GM13976 (cell line): ENCODE results near the gene SH3TC1.

Source experiments
- DNase-seq: peaks from one replicate; pipeline ENCODE4 v3.0.0; 2012; ENCODE audit warnings: low spot score
- in situ Hi-C: fragments of 300-500 bp; cut with MboI; formaldehyde crosslinking; loops from one replicate; pipeline ENCODE4 v1.12.0; 2022; ENCODE audit warnings: low sequenced_read_pairs, mixed read lengths, inconsistent platforms; ENCODE audit not compliant: unreplicated experiment
- TF ChIP-seq, protein P1 (sequence below): IDR thresholded peaks from 2 replicates; pipeline ENCODE4 v1.5.1; 2012; ENCODE audit warnings: borderline replicate concordance, mild to moderate bottlenecking; ENCODE audit not compliant: insufficient read depth; ENCODE audit errors: extremely low read depth, missing control alignments, control extremely low read depth

Gene SH3TC1

DNA sequence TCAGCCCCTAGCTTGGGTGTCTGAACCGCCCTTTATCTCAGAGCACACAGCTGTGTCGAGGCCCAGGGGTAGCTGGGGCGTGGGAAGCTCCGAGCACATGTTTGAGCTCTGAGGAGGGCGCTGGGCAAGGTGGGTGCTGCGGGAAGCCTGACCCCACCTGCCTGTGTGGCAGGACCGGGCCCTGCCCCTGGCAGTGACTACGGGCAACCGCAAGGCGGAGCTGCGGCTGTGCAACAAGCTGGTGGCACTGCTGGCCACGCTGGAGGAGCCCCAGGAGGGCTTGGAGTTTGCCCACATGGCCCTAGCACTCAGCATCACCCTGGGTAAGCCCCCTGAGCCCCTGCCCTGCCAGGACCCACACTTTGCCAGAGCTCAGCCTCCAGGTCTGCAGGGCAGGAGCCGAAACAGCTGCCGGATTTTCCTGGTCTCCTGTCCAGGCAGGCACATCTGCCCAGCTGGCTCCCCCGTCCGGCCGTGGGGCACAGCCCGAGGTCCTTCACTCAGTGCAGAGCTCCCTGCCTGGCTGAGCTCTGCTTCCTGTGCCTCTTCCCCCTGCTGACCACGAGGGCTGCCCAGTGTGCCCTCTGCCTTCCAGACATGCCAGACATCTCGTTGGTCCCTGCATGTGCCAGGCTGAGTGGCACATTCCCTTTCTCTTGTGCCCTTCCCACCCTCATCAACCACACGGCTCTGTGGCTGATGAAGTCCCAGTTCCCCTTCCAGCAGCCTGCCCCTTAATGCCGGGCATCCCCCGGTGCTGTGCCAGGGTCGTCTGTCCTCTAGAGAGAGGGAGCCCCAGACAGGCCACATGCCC is 37.2 kb downstream of the SH3TC1 start:
- in situ Hi-C loops: no loop called here
- DNase-seq: no peak

DNA sequence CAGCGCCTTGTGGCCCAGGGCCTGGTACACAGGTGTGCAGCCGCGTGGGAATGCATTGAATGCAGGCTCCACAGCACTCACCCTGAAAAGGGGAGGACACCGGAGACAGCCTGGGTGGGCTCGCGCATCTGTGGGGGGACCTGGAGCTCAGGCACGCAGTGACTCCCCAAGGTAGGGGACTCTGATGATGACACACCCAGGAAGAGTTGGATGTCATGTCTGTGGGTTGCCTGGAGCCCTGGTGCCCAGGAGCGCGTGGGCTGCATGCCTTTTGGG is 37.8 kb downstream of the SH3TC1 start:
- TF ChIP-seq, protein P1, sequence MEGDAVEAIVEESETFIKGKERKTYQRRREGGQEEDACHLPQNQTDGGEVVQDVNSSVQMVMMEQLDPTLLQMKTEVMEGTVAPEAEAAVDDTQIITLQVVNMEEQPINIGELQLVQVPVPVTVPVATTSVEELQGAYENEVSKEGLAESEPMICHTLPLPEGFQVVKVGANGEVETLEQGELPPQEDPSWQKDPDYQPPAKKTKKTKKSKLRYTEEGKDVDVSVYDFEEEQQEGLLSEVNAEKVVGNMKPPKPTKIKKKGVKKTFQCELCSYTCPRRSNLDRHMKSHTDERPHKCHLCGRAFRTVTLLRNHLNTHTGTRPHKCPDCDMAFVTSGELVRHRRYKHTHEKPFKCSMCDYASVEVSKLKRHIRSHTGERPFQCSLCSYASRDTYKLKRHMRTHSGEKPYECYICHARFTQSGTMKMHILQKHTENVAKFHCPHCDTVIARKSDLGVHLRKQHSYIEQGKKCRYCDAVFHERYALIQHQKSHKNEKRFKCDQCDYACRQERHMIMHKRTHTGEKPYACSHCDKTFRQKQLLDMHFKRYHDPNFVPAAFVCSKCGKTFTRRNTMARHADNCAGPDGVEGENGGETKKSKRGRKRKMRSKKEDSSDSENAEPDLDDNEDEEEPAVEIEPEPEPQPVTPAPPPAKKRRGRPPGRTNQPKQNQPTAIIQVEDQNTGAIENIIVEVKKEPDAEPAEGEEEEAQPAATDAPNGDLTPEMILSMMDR: no peak
- in situ Hi-C loops: no loop called here
- DNase-seq: no peak

More for the DNA sequence above, 37.2 kb downstream of the SH3TC1 start:
- TF ChIP-seq, protein P1: no peak

DNA sequence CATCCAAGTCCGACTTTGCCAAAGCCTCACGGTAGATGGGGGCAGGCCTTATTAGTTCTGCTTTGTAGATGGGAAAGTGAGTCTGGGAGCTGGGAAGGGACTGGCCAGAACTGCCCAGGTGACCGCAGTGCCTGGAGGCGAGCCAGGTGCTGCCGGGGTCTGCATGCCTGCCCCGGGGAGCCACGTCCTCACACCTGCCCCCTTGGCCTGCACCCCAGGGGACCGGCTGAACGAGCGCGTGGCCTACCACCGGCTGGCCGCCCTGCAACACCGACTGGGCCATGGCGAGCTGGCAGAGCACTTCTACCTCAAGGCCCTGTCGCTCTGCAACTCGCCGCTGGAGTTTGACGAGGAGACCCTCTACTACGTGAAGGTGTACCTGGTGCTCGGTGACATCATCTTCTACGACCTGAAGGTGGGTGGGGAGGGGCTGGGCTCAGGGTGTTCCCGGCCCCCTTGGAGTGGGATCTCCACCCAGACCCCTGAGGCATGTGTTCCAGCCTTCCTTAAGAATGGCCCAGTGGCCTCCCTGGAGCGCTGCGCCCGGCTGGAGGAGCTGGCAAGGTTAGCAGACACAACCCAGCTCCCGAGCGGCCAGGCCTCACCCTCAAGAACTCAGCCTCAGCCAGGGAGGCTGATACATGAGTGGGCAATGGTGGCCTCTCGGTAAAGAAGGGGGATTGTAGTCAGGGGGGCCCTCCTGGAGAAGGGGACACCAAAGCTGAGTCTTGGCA is 38.3 kb downstream of the SH3TC1 start:
- in situ Hi-C loops: no loop called here
- TF ChIP-seq, protein P1: no peak
- DNase-seq: no peak

DNA sequence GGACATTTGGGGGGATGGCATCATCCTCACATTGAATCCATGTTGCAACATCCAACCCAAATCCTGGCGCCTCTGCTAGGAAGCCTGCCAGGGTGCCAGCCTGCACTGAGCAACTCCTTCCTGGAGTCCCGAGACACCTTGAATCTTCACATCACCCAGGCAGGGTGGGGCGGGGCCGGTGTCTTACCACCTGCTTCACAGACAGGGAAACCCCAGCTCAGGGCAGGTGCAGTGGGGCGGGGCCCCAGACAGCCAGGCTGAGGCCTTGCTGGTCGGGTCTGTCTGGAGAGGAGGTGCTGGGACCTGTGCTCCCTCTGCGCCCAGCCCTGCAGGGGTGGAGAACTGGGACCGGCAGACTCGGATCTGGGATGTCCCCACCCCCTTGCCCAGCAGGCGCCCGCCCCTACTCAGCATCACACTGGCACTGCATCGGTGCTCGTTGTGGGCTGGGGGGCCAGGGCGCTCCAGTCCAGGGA is 39.0 kb downstream of the SH3TC1 start:
- TF ChIP-seq, protein P1: no peak
- in situ Hi-C loops: no loop called here
- no peak for DNase-seq

DNA sequence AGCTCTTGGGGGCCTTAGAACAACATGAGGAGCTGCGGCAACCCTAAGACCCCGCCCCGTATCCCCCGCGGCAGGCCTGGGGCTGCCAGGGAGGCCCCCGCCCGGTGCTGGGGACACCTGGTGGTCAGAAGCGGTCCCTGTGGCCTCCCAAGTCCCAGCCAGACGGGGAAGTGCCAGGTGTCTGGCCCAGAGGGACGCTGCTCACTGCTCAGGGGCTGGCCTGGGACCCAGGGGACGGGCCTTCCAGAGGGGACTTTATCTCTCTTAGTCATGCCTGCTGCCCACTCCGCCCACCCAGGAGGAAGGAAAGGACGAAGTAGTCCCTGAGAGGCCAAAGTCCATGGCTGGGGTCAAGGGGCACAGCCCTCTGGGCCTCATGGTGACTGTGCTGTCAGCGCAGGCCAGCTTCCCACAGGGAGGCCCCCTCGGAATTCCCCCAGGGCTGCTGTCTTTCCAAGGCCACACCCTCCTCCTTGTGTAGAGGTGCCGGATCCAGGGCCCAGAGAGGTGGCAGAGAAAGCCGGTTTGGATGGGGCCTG is 39.5 kb downstream of the SH3TC1 start:
- DNase-seq: peak; percentile 66

DNA sequence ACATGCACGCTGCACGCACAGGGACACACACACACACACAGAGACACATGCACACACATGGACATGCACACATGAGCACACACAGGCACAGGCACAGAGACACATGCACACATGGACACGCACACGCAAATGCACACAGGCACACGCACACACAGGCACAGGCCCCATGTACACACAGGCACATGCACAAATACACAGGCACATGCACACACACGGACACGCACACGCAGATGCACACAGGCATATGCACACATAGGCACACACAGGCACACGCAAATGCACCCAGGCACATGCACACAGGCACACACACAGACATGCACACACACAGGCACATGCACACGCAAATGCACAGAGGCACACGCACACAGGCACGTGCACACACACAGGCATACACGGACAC is 40.1 kb downstream of the SH3TC1 start:
- TF ChIP-seq, protein P1: no peak
- no peak for DNase-seq
- in situ Hi-C loops: no loop called here

More for the DNA sequence above, 39.5 kb downstream of the SH3TC1 start:
- in situ Hi-C loops: no loop called here
- TF ChIP-seq, protein P1: peak; percentile 23
